Transverse colon (tissue), 4 donors: ENCODE results near the gene NOTO. TPM values are rescaled to one million over a fixed set of nuclear protein-coding genes. Genes with fewer than 3 reads are reported as not detected.

Source experiments
- DNase-seq: peaks from one replicate; pipeline ENCODE4 v3.0.0-alpha.2; 2019
- H3K27ac ChIP-seq, 4 donors: fragments of 200-600 bp; sonication (generic); 2 replicates each; pipeline ENCODE4 v1.5.1; 2016 to 2018; ENCODE audit warnings: inconsistent platforms in 4 of 4
- H3K27me3 ChIP-seq: fragments of 200-600 bp; sonication (generic); 2 replicates; pipeline ENCODE4 v1.5.1; 2017; ENCODE audit warnings: inconsistent platforms
- H3K36me3 ChIP-seq, 4 donors: fragments of 200-600 bp; sonication (generic); 2 replicates each; pipeline ENCODE4 v1.5.1; 2017 to 2019; ENCODE audit warnings: inconsistent platforms in 4 of 4
- H3K4me1 ChIP-seq, 4 donors: fragments of 200-600 bp; sonication (generic); 2 replicates each; pipeline ENCODE4 v1.5.1; 2017 to 2020; ENCODE audit warnings: inconsistent platforms in 4 of 4
- H3K4me3 ChIP-seq, 4 donors: fragments of 200-600 bp; sonication (generic); 1 replicate in 1 of 4; 2 replicates in 3 of 4; pipeline versions ENCODE4 v1.5.1 to v1.6.1; 2017 to 2019; ENCODE audit warnings: inconsistent platforms in 4 of 4
- H3K9me3 ChIP-seq, 2 donors: fragments of 200-600 bp; sonication (generic); 2 replicates each; pipeline ENCODE4 v1.5.1; 2017 to 2019; ENCODE audit warnings: inconsistent platforms in 2 of 2
- CTCF ChIP-seq, 5 experiments: fragments of 200-600 bp in 3 of 5; fragments of 450-650 bp in 2 of 5; sonication (generic) in 3 of 5; IDR thresholded peaks; 1 replicate in 2 of 5; 2 replicates in 3 of 5; pipeline ENCODE4 v1.5.1; 2016 to 2017; ENCODE audit warnings: antibody characterized with exemption in 5 of 5, inconsistent platforms in 3 of 5, mild to moderate bottlenecking in 2 of 5, moderate library complexity in 1 of 5
- EP300 ChIP-seq: sonication (generic); formaldehyde crosslinking; IDR thresholded peaks from one replicate; pipeline ENCODE4 v1.6.1; 2017; ENCODE audit warnings: antibody characterized with exemption, low read depth
- POLR2A ChIP-seq: fragments of 450-650 bp; IDR thresholded peaks from one replicate; pipeline ENCODE4 v1.6.1; 2016; ENCODE audit warnings: antibody characterized with exemption, mild to moderate bottlenecking, moderate library complexity
- POLR2AphosphoS5 ChIP-seq, 3 donors: sonication (generic); formaldehyde crosslinking; IDR thresholded peaks; one replicate each; pipeline ENCODE4 v1.6.1; 2016; ENCODE audit warnings: antibody characterized with exemption in 3 of 3
- WGBS, 2 donors: methylation state at CpG; one replicate each; pipeline ENCODE4 v1.1.5; 2018; ENCODE audit warnings: low coverage in 1 of 2; 5-methylcytosine and 5-hydroxymethylcytosine counted together
- in situ Hi-C, 4 donors: fragments of 200-750 bp; cut with MboI; loops; one replicate each; pipeline versions ENCODE4 v1.15.0 to v1.15.1; 2017; ENCODE audit warnings: low sequenced_read_pairs in 3 of 4, low pct_ligation_motif_present in 1 of 4, low pct_unique_long_range_greater_than_20kb in 1 of 4
- intact Hi-C: fragments of 100-400 bp; cut with DNase I; formaldehyde crosslinking; loops from one replicate; pipeline ENCODE4 v1.15.1; 2023; ENCODE audit warnings: low total_unique reads
- total RNA-seq, 4 donors: library from RNA; depleted of rRNA; stranded (reverse); fragments of >200 nt; gene quantifications; one replicate each; pipeline ENCODE4 v1.1.0, GENCODE V29; 2016

NOTO gene
- total RNA-seq, 4 donors from 2014 or later, result not detected

DNA sequence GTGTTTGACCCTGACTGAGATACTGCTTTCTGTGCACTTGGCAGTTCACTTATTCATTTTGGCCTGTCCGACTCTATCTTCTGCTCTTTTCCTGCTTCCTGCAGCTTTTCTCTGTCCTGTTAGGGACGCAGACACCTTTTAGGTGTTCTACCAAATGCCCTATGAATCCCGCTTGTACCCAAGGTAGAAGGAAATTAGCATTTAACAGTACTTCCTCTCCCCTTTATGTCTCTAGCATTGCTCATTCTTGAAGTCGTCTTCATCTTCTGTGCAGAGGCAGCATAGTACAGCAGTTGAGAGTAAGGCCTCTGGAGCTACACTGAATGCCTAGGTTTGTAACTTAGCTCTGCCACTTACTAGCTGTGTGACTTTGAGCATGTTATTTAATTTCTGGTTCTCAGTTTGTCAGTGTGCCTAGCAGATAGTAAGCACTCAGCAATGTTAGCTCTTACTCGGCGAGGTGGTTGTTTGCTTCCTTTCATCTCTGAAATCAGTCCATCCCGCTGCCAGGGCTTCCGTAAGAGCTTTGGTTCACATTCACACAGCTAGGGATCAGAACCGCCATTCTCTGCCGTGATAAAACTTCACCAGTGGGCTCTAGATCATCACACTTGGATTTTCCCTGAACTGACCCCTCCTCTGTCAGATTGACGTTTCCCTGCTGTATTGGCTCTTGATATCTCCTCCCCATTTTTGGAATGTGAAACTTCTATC lies 33.1 kb downstream of the NOTO start:
- TF ChIP-seq EP300, result no peak
- no peak for TF ChIP-seq CTCF (IDR thresholded peaks at IDR 0.05)
- TF ChIP-seq POLR2A, result no peak
- TF ChIP-seq POLR2AphosphoS5 (IDR thresholded peaks at IDR 0.05), result no peak
- H3K36me3 ChIP-seq, result peaks cover 0 to 10% (median 2%) of the 10 kb centered on the region in 4 donors
- in situ Hi-C loops (loop anchor here in 1 of 4 donors (25.0 kb wide), 1 partner anchor 502 kb away; the partner anchor contains the start of gene TPRKB), intact Hi-C loops (no loop called here)
- H3K4me3 ChIP-seq, result peak overlapping the region in 2 of 4 donors; percentile 82 to 92
- no peaks in the 10 kb centered on the region for H3K27me3 ChIP-seq
- H3K4me1 ChIP-seq, result peaks cover 16 to 38% (median 27%) of the 10 kb centered on the region in 4 donors
- peak overlapping the region in 3 of 4 donors; percentile 92 to 99 (median 98) for H3K27ac ChIP-seq
- WGBS, 2 donors, result 43 to 54% methylated on average over 2 to 11 of the region's 11 CpGs
- no peaks in the 10 kb centered on the region for H3K9me3 ChIP-seq
- no peak for DNase-seq

GRCh38 chr2:73237168-73237567 lies 34.8 kb downstream of the NOTO start:
- H3K4me1 ChIP-seq, result peaks cover 16 to 37% (median 27%) of the 10 kb centered on the region in 4 donors
- TF ChIP-seq POLR2A, result no peak
- no peak for TF ChIP-seq POLR2AphosphoS5 (IDR thresholded peaks at IDR 0.05)
- no peak for TF ChIP-seq CTCF (IDR thresholded peaks at IDR 0.05)
- no peak for TF ChIP-seq EP300
- H3K36me3 ChIP-seq, result peaks cover 0 to 17% (median 6%) of the 10 kb centered on the region in 4 donors
- H3K27me3 ChIP-seq, result no peaks in the 10 kb centered on the region
- in situ Hi-C loops (loop anchor here in 1 of 4 donors (25.0 kb wide), 1 partner anchor 500 kb away; the partner anchor contains the start of gene TPRKB), intact Hi-C loops (no loop called here)
- no peak for DNase-seq
- H3K9me3 ChIP-seq, result no peaks in the 10 kb centered on the region
- WGBS, 2 donors, result 44 to 89% methylated on average over 1 of the region's 1 CpG
- no peak overlapping the region for H3K4me3 ChIP-seq
- no peak overlapping the region for H3K27ac ChIP-seq

GRCh38 chr2:73238149-73238548 lies 35.8 kb downstream of the NOTO start:
- whole genome bisulfite sequencing, 2 donors, result 63 to 71% methylated on average over 3 of the region's 3 CpGs
- H3K36me3 ChIP-seq, result peaks cover 0 to 21% (median 10%) of the 10 kb centered on the region in 4 donors
- in situ Hi-C loops, result loop anchor here in 1 of 4 donors (25.0 kb wide), 1 partner anchor 499 kb away; the partner anchor contains the start of gene TPRKB
- TF ChIP-seq EP300 (no peak), POLR2AphosphoS5 (IDR thresholded peaks at IDR 0.05) (no peak), CTCF (IDR thresholded peaks at IDR 0.05) (no peak), POLR2A (no peak)
- DNase-seq, result no peak
- H3K27me3 ChIP-seq, result no peaks in the 10 kb centered on the region
- intact Hi-C loops, result no loop called here
- peaks cover 11 to 33% (median 21%) of the 10 kb centered on the region in 4 donors for H3K4me1 ChIP-seq
- H3K27ac ChIP-seq, result no peak overlapping the region
- no peaks in the 10 kb centered on the region for H3K9me3 ChIP-seq
- no peak overlapping the region for H3K4me3 ChIP-seq

DNA sequence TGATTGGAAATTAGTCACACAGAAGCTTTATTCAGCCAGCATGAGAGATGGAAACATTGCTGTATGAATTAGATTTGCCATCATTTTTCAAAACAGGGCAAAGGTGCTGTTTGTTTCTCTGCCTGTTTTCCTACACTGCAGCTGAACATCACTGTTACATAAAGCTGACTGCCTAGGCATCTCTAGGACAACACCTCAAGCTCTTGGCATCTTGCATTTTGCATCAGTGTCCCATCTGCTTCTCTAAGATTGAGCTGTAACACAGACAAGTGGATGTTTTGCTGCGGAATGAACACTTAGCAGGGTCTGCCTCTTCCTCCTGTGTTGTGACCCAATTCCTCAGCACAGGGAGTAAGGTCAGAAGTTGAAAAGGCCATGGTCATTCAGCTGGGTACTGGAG lies 36.6 kb downstream of the NOTO start:
- no peak for DNase-seq
- TF ChIP-seq POLR2A, result no peak
- TF ChIP-seq CTCF (IDR thresholded peaks at IDR 0.05), result no peak
- no peak for TF ChIP-seq EP300
- TF ChIP-seq POLR2AphosphoS5 (IDR thresholded peaks at IDR 0.05), result no peak
- H3K9me3 ChIP-seq, result no peaks in the 10 kb centered on the region
- WGBS, 2 donors, result 92% methylated on average over 1 of the region's 1 CpG; no CpG with 5 or more reads in 1 of the 2 donors
- no peak overlapping the region for H3K4me3 ChIP-seq
- in situ Hi-C loops (loop anchor here in 1 of 4 donors (25.0 kb wide), 1 partner anchor 498 kb away; the partner anchor contains the start of gene TPRKB), intact Hi-C loops (no loop called here)
- H3K4me1 ChIP-seq, result peaks cover 11 to 33% (median 21%) of the 10 kb centered on the region in 4 donors
- no peak overlapping the region for H3K27ac ChIP-seq
- peaks cover 0 to 29% (median 14%) of the 10 kb centered on the region in 4 donors for H3K36me3 ChIP-seq
- H3K27me3 ChIP-seq, result no peaks in the 10 kb centered on the region
